SKM-1 treated with dmso at 0.1 percent for 144 hours (cell line): ENCODE results near the gene PANK4.

Source experiments
- DNase-seq: peaks from one replicate; lab custom pipeline; 2025; ENCODE audit not compliant: unreplicated experiment; lab: John Stamatoyannopoulos, UW

PANK4 gene

GRCh38 chr1:2530513-2531361 lies 4.3 kb upstream of the PANK4 start:
- DNase-seq, result no peak

GRCh38 chr1:2529784-2530512 lies 3.6 kb upstream of the PANK4 start, which contains the start of gene HES5:
Gene HES5, minus strand, starts transcription at chr1:2530263. Its CDS starts 99 bp downstream, at chr1:2530164.
- no peak for DNase-seq

GRCh38 chr1:2528966-2529783 lies 2.8 kb upstream of the PANK4 start:
- DNase-seq, result no peak

- DNase-seq, result no peak
Measured at GRCh38 chr1:2528611-2528965, 2.2 kb upstream of the PANK4 start.

- no peak for DNase-seq
Measured at GRCh38 chr1:2528016-2528415, 1.6 kb upstream of the PANK4 start.

GRCh38 chr1:2527556-2527860 lies 1.1 kb upstream of the PANK4 start:
- no peak for DNase-seq

GRCh38 chr1:2526824-2527555 lies 594 bp upstream of the PANK4 start:
- DNase-seq, result no peak

GRCh38 chr1:2525572-2525919 lies 850 bp downstream of the PANK4 start:
- DNase-seq, result no peak

- DNase-seq, result no peak
Measured at GRCh38 chr1:2523891-2524609, 2.3 kb downstream of the PANK4 start.

GRCh38 chr1:2523191-2523890 lies 3.1 kb downstream of the PANK4 start:
- no peak for DNase-seq

GRCh38 chr1:2522230-2522629 lies 4.2 kb downstream of the PANK4 start:
- DNase-seq, result no peak

GRCh38 chr1:2520806-2521205 lies 5.6 kb downstream of the PANK4 start:
- DNase-seq, result no peak

- no peak for DNase-seq
Measured at GRCh38 chr1:2520206-2520605, 6.2 kb downstream of the PANK4 start.

- no peak for DNase-seq
Measured at GRCh38 chr1:2519729-2520128, 6.7 kb downstream of the PANK4 start.

- no peak for DNase-seq
Measured at GRCh38 chr1:2519029-2519685, 7.2 kb downstream of the PANK4 start.

- no peak for DNase-seq
Measured at GRCh38 chr1:2518528-2518927, 7.9 kb downstream of the PANK4 start.

GRCh38 chr1:2517966-2518365 lies 8.4 kb downstream of the PANK4 start:
- no peak for DNase-seq

GRCh38 chr1:2516946-2517345 lies 9.4 kb downstream of the PANK4 start:
- no peak for DNase-seq

GRCh38 chr1:2516124-2516523 lies 10.3 kb downstream of the PANK4 start:
- DNase-seq, result no peak

GRCh38 chr1:2515763-2516080 lies 10.7 kb downstream of the PANK4 start:
- no peak for DNase-seq
